HL-60 (cell line): ENCODE data around the gene LSM5.

Experiments used
- CTCF ChIP-seq: IDR thresholded peaks from one replicate; pipeline ENCODE4 v1.5.1; 2011; ENCODE audit warnings: low read length, control low read depth, inconsistent platforms; ENCODE audit not compliant: insufficient read depth
- GABPA ChIP-seq: IDR thresholded peaks from 2 replicates; pipeline ENCODE4 v1.6.1; 2012; ENCODE audit warnings: low read depth
- POLR2AphosphoS5 ChIP-seq: IDR thresholded peaks from 2 replicates; pipeline ENCODE4 v1.6.1; 2012; ENCODE audit warnings: low read depth
- REST ChIP-seq: IDR thresholded peaks from 2 replicates; pipeline ENCODE4 v1.6.1; 2012; ENCODE audit warnings: low read depth; ENCODE audit not compliant: insufficient replicate concordance
- SPI1 ChIP-seq: IDR thresholded peaks from 2 replicates; pipeline ENCODE4 v1.6.1; 2012; ENCODE audit warnings: low read depth, mild to moderate bottlenecking, borderline replicate concordance

GRCh38 chr7:32470871-32471270 is 19.3 kb downstream of the LSM5 start:
- no peak for TF ChIP-seq CTCF
- TF ChIP-seq REST, result no peak
- no peak for TF ChIP-seq POLR2AphosphoS5
- no peak for TF ChIP-seq GABPA
- TF ChIP-seq SPI1, result no peak
